ENCODE results near the gene TBX2. TPM values are rescaled to one million over a fixed set of nuclear protein-coding genes. Genes with fewer than 3 reads are reported as not detected.

The TBX2 gene
- polyA plus RNA-seq, 3 donors: 47.8 to 58.3 (median 56.1) TPM

Other genes starting within 250 kb of the TBX2 start
- under 1 TPM; 0.07 to 0.31 (median 0.26) TPM for gene TBX4, start 52.6 kb downstream of the TBX2 start, polyA plus RNA-seq (ENCODE audit: insufficient read length in 3 of 3)
- gene NACA2, start 191.4 kb downstream of the TBX2 start, polyA plus RNA-seq (ENCODE audit: insufficient read length in 3 of 3): 1 to 10 TPM; 2.4 to 3.4 (median 2.9) TPM